GM21528 (cell line): ENCODE data around the gene TPCN1.
A peak's percentile ranks its signal among the peaks of the same experiment; 100 is the strongest.

ENCODE experiments used
- ATAC-seq: cut with Tn5 transposase; IDR thresholded peaks from one replicate; pipeline ENCODE4 v1.9.1; 2021; ENCODE audit warnings: mild to moderate bottlenecking, moderate library complexity; ENCODE audit not compliant: unreplicated experiment, low FRiP score

TPCN1 gene

DNA sequence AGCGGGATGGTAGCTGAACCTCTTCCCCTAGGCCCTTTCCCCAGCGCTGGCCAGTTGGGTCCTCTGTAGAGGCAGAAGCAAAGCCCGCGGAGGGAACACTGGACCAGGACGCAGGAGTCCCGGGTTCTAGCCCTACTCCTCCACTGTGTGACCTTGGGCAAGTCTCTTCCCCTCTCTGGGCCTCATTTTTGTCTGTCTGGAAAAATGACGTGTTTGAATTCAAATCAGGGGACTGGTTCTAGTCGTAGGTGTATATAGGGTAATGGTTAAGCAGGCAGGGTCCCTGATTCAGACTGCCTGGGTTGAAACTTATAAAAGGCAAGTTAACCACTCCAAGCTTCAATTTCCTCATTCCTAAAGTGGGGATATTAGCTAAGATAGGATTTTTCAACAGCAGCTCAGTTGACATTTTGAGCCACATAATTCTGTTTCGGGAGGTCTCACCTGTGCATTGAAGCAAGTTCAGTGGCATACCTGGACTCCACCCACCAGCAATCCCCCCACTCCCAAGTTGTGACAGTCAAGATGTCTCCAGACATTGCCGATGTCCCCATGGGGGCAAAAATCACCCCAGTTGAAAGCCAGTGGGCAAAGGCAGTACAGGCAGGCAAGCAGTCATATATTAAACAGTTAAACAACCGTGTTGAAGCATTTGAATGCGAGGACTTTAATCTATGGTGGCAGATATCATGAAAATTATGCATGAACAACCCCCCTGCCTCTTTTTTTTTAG, 899 bp downstream of the TPCN1 start:
- ATAC-seq: no peak

- no peak for ATAC-seq
Measured at GRCh38 chr12:113222730-113223531, 1.7 kb downstream of the TPCN1 start.

DNA sequence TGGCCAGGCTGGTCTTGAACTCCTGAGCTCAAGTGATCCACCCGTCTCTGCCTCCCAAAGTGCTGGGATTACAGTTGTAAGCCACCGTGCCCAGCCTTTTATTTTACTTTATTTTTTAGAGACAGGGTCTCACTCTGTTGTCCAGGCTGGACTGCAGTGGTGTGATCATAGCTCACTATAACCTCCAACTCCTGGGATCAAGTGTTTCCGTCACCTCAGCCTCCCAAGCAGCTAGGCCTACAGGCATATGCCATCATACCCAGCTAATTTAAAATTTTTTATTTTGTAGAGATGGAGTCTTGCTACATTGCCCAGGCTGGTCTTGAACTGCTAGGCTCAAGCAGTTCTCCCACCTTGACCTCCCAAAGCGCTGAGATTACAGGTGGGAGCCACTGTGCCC, 3.7 kb downstream of the TPCN1 start:
- ATAC-seq: no peak

DNA sequence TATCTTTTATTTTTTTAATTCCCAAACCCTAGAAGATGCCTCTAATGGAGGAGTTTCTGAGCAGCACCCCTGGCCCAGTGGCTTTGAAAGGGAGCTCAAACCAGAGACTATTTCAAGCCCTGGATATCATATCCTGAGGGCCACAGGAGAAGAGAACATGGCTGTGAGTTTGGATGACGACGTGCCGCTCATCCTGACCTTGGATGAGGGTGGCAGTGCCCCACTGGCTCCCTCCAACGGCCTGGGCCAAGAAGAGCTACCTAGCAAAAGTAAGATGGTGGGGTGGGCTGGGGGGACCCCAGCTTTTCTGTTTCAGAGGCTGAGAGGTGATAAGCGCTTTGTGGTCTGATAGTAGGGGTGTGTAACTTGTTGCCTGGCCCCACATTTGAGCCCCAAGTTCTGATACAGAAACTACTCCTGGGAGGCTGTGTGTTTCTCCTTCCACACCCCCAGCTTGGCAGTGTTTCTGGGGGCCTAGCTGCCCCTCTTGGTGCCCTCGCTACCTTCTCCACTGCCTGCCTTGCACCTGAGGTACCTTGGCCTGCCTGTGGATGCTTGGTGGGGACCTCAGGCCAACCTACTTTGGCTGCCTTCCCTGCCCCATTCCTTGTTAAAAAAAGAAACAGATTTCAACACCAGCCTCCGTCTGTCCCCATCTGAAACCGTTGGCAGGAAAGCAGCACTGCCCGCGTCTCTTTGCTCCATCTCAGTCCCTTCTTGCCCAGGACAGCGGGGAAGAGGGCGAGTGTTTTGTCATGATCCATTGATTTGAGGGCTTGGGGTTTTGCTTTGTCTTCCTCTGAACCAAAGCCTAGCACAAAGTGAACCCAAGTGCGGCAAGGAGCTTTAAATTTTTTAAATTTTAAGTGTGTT, 5.7 kb downstream of the TPCN1 start:
- ATAC-seq: no peak

DNA sequence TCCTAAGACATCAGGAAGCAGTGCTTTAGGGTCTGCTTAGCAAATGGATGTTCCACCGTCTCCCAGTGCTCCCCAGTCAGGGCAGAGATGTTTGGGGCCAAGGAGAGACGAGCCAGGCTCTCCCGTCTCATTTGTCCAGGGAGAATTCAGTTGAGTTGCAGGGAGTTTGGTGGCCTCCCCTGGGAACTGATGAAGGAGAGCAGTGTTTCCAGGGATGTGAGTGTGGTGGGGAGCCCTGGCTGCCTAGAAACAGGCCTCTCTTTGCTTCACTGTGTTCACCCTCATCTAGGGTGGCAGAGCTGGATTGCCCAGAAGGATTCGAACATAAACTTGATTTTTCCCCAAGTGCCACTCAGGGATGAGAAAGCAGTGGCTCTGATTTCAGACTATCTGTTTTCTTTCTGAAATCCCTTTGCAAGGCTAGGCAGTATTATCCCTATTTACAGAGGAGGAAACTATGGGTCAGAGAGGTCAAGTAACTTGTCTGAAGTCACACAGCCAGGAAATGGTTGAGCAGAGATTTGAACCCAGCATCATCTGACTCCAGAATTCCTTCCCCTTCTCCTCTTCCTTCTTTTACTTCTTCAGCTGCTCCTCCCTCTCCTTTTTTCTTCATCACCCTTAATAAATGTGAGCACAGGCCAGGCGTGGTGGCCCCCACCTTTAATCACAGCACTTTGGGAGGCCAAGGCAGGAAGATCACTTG, 6.6 kb downstream of the TPCN1 start:
- no peak for ATAC-seq

DNA sequence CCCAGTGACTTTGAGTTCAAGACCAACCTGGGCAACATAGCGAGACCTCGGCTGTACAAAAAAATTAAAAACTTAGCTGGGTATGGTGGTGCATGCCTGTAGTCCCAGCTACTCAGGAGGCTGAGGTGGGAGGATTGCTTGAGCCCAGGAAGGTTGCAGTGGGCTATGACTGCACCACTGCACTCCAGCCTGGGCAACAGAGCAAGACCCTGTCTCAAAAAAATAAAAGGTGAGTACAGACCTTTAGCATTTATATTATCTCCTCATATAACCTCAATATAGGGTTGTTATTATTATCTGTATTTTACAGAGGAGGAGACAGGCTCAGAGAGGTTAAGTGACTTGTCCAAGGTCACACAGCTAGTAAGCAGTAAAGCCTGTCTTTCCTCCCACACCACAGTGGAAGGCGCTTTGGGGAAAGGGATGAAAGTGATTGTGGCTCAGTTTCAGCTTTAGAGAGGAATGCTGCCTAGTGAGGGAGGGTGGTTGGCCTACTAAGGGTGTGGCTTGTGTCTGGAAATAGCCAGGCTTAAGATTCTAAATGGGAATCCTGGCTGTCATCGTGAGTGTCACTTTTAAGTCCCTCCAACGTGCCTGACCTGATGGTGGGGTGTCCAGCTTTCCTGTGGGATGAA, 7.2 kb downstream of the TPCN1 start:
- ATAC-seq: no peak

DNA sequence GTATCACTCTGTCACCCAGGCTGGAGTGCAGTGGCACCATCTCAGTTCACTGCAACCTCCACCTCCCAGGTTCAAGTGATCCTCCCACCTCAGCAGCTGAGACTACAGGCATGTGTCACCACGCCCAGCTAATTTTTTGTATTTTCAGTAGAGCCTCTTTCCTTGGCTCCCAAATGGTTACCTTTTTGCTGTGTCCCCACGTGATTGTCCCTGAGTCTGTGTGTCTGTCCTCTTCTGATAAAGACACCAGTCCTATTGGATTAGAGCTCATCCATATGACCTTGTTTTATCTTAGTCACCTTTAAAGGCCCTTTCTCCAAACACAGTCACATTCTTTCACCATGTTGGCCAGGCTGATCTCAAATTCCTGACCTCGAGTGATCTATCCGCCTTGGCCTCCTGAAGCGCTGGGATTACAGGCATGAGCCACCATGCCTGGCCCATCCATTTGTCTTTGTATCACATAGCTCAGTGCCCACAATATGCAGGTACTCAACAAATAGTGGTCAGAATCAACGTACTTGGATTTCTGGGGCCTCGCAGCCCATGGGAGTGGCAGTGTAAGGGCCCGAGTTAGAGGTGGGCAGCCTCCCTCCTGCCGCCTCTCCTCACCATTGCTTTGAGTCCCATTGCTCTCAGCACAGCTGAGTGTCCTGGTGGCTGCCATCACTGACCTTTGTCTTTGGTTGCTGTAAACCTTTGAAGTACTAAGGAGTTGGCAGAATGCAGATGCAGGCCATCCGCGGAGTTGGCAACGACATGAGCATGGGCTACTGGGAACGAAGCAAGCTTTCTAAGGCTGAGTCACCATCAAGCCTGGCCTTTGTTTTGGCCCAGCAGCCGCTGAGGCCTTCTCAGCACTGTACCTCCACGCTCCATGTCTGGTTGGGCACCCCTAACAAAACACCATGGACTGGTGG, 9.3 kb downstream of the TPCN1 start:
- peak; percentile 14 for ATAC-seq

GRCh38 chr12:113231235-113232088, 10.2 kb downstream of the TPCN1 start:
- no peak for ATAC-seq

GRCh38 chr12:113232089-113232839, 11.0 kb downstream of the TPCN1 start:
- no peak for ATAC-seq

DNA sequence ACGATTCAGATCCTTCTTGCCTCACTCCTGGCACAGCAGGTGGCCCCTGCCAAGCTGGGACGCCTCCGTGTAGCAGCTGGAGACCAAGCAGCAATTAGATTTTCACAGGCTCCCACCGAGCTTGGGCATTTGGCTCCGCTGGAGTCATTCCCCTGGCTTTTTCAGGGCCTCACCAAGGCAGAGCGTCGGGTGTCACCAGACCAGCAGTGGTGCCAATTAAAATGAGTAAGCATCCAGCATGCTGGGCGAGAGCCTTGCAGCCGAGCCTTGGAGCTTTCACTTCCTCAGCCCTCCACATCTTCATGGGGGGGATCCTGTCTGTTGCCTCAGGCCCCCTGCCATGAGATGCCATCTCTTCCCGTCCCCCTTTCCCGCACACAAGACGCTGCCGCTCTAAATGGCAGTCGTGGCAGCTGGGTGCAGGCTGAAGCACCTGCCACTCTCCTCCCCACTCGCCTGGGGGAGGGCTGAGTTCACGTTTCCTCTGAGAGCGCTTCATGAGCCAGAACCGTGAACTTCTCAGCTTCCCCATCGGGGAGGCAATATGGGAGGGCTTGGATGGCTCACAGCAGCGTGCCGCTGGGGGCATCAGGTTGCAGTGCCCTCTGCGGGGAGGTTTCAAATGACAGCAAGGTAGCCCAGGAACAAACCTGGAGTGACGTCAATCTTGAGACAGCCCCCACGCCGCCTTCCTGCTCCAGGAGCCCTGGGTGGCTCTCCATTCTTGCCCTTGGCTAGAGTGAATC, 11.7 kb downstream of the TPCN1 start:
- peak; percentile 62 for ATAC-seq

DNA sequence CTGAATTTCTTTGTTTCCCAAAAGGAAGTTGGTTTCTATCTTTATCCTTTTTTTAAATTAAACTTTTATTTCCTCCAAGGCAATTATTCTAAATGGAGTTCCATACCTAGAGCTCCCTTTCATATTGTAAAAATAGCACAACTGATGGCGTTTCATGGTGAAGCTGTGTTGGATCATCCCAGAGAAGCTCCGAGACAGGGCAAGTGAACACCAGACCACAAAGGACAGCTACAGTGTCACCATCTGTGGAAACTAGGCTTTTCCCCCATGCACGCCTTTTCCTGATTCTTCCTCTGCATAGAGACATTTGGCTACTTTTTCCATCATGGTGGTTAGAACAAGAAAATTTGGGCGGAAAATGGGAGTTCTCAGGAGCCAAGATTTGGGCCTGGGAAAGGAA, 12.7 kb downstream of the TPCN1 start:
- ATAC-seq: no peak

DNA sequence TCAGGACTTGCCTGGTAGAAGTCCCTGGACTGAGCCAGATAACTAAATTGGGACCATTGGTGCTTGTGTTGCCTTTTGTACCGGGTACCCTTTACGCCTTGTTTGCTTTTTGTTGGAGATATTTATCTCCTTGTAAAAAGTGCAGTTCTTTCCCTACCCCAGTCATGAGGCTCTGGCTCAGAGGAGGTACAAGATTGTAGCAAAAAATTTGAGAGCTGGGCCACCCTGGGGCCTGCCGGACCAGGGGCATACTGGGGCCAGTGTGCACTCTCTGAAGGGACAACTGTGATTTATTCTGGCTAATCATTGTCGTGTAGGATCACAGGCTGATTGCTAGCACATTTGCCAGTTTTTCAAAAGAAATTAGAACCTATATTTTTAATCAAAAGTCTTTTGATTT, 13.2 kb downstream of the TPCN1 start:
- no peak for ATAC-seq

DNA sequence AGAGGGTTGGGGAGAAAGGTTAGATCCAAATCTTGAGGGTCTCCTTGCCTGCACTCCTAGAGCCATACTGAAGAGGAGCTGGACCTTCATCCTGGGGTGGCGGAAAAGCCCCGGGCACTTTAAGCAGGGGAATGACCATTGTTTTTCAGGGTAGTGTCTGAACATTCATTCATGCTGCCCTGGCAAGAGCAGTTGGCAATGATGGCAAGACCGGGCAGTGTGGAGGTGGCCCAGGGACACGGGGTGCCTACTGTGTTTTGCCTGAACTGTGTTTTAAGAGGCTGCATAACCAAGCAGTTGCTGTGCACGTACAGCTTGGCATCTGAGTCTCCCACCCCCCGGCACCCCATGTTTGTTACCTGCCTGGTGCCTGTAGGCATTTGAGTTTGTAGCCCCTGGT, 14.7 kb downstream of the TPCN1 start:
- no peak for ATAC-seq

GRCh38 chr12:113236539-113237399, 15.5 kb downstream of the TPCN1 start:
- ATAC-seq: no peak

GRCh38 chr12:113237748-113238147, 16.5 kb downstream of the TPCN1 start:
- ATAC-seq: no peak

DNA sequence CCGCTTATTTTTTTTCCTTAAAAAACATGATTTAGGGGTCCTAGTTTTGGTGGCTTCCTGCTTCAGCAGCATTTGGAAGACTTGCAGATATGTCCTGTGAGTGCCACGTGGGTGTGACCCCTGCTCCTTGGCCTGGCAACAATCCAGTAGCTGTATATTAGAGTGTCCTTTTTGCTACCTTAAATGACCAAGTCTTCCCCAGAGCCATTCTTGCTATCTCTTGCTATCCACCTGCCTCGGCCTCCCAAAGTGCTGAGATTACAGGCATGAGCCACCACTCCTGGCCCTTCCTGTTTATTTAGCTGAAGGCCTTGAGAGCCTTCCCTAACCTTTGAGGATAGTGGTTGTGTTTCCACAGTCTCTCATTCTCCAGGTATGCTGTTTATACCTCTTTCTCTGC, 17.0 kb downstream of the TPCN1 start:
- ATAC-seq: no peak
